Activated B cell treated with CpG ODN at 0.5 μM for 24 hours (primary cell): Measurements from ENCODE around the gene PEA15. TPM values are rescaled to one million over a fixed set of nuclear protein-coding genes. Genes with fewer than 3 reads are reported as not detected.

Source experiments
- ATAC-seq: fragments of 200-7000 bp; cut with Tn5 transposase; one replicate; pipeline ENCODE4 v1.10.0; 2021; ENCODE audit warnings: low read depth, mild to moderate bottlenecking, moderate library complexity
- CTCF ChIA-PET: fragments of 350-600 bp; sonication (Branson Sonifier 250); formaldehyde crosslinking; loops from one replicate; lab custom pipeline; 2021; ENCODE audit warnings: antibody characterized with exemption; lab: Charles Lee
- POLR2A ChIA-PET: fragments of 350-600 bp; sonication (Branson Sonifier 250); formaldehyde crosslinking; loops from one replicate; lab custom pipeline; 2021; ENCODE audit warnings: antibody characterized with exemption; lab: Charles Lee
- DNase-seq: peaks from one replicate; pipeline ENCODE4 v3.0.0; 2022
- H3K27ac Mint-ChIP-seq: one replicate; pipeline ENCODE4 v1.8.0; 2020; ENCODE audit warnings: mixed read lengths
- H3K27me3 Mint-ChIP-seq: one replicate; pipeline ENCODE4 v1.8.0; 2021; ENCODE audit warnings: mixed read lengths
- H3K36me3 Mint-ChIP-seq: one replicate; pipeline ENCODE4 v1.8.0; 2021; ENCODE audit warnings: low read depth, mixed read lengths
- H3K4me1 Mint-ChIP-seq: one replicate; pipeline ENCODE4 v1.8.0; 2021; ENCODE audit warnings: mixed read lengths
- H3K4me3 Mint-ChIP-seq: one replicate; pipeline ENCODE4 v1.8.0; 2020; ENCODE audit warnings: mild to moderate bottlenecking, mixed read lengths
- H3K9me3 Mint-ChIP-seq: one replicate; pipeline ENCODE4 v1.8.0; 2020; ENCODE audit warnings: mixed read lengths
- CTCF ChIP-seq: fragments of 200-600 bp; IDR thresholded peaks from one replicate; pipeline ENCODE4 v1.8.0; 2022; ENCODE audit warnings: antibody characterized with exemption, mild to moderate bottlenecking
- intact Hi-C: fragments of 100-400 bp; cut with micrococcal nuclease; formaldehyde crosslinking; loops from one replicate; pipeline ENCODE4 v1.15.1; 2024
- total RNA-seq: library from RNA; stranded (reverse); gene quantifications from 2 replicates; pipeline ENCODE4 v1.2.3, GENCODE V29; 2022

The PEA15 gene
- total RNA-seq, 1 donor from 2014 or later = 107 TPM

DNA sequence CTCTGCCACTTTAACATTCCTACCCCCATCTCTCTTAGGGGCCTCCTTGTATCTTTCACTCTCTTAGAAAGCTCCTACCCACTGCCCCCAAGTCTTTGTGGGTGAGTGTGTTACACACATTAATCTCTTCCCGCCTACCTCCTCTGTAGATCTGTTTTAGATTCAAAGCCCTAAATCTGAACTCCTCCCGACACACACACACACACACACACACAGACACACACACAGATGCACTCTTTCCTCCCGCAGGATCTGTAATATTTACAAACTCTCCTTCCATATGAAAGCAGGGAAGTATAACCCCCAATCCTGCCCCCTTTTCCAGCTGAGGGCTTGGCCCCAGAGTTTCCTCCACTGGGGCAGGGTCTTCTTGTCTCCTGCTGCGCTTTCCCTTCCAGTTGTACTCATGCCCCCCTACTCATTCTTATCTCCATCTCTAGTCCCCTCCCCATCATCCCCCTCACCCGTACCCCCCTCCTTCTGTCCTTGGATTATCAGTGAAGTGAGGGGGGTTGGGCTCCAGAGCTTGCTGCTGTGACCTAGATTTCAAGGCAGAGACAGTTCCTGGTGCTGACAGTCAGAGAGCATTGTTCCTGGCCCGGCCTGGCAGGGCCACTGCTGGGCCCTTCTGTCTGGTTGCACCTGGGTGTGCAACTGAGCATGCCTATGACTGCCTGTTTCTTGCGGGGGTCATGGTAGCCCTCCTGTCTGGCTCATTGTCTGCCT is 4.3 kb downstream of the PEA15 start:
- ATAC-seq (no peak), DNase-seq (no peak)
- ChIA-PET POLR2A (interaction anchor here (1.0 kb wide), 1 partner anchor 53 kb away, joined by 5 read pairs; the partner anchor contains the start of gene DCAF8), CTCF (interaction anchor here (0.8 to 1.6 kb wide), 3 partner anchors 10 to 43 kb away, joined by 4 to 5 read pairs (median 5); no protein-coding TSS in a partner anchor)
- no peak overlapping the region for H3K4me3 Mint-ChIP-seq
- H3K27me3 Mint-ChIP-seq = no peaks in the 10 kb centered on the region
- intact Hi-C loops = loop anchor here (10.0 kb wide), 1 partner anchor 1495 kb away; the partner anchor contains the start of gene FCRLA
- peak overlapping the region; percentile 30 for H3K27ac Mint-ChIP-seq
- no peak for TF ChIP-seq CTCF
- peaks cover 44% of the 10 kb centered on the region for H3K4me1 Mint-ChIP-seq
- H3K36me3 Mint-ChIP-seq = peaks cover 80% of the 10 kb centered on the region
- H3K9me3 Mint-ChIP-seq = no peaks in the 10 kb centered on the region

GRCh38 chr1:160210561-160210960 is 5.4 kb downstream of the PEA15 start:
- H3K27ac Mint-ChIP-seq = no peak overlapping the region
- CTCF ChIA-PET = no interaction called here
- intact Hi-C loops = no loop called here
- DNase-seq = no peak
- H3K9me3 Mint-ChIP-seq = no peaks in the 10 kb centered on the region
- H3K4me1 Mint-ChIP-seq = peaks cover 40% of the 10 kb centered on the region
- no peak for TF ChIP-seq CTCF
- no peak overlapping the region for H3K4me3 Mint-ChIP-seq
- no peak for ATAC-seq
- POLR2A ChIA-PET = no interaction called here
- peaks cover 91% of the 10 kb centered on the region for H3K36me3 Mint-ChIP-seq
- H3K27me3 Mint-ChIP-seq = no peaks in the 10 kb centered on the region

- TF ChIP-seq CTCF = no peak
- H3K36me3 Mint-ChIP-seq = peaks cover 98% of the 10 kb centered on the region
- no peak overlapping the region for H3K4me3 Mint-ChIP-seq
- intact Hi-C loops = no loop called here
- ChIA-PET CTCF (interaction anchor here (0.9 kb wide), 1 partner anchor 18 kb away, joined by 5 read pairs; no protein-coding TSS in a partner anchor), POLR2A (interaction anchor here (1.1 kb wide), 1 partner anchor 9 kb away, joined by 3 read pairs; no protein-coding TSS in a partner anchor)
- DNase-seq (no peak), ATAC-seq (no peak)
- peaks cover 36% of the 10 kb centered on the region for H3K4me1 Mint-ChIP-seq
- H3K27ac Mint-ChIP-seq = peak overlapping the region; percentile 37
- no peaks in the 10 kb centered on the region for H3K9me3 Mint-ChIP-seq
- H3K27me3 Mint-ChIP-seq = no peaks in the 10 kb centered on the region
Observed at GRCh38 chr1:160211046-160211790, 6.0 kb downstream of the PEA15 start.

GRCh38 chr1:160214481-160215140 is 9.4 kb downstream of the PEA15 start:
- ATAC-seq (no peak), DNase-seq (no peak)
- Mint-ChIP-seq H3K4me3 (no peak overlapping the region), H3K36me3 (peaks cover 96% of the 10 kb centered on the region), H3K4me1 (peaks cover 5% of the 10 kb centered on the region), H3K9me3 (no peaks in the 10 kb centered on the region), H3K27me3 (no peaks in the 10 kb centered on the region), H3K27ac (peak overlapping the region; percentile 10)
- ChIA-PET CTCF (no interaction called here), POLR2A (no interaction called here)
- TF ChIP-seq CTCF = no peak
- intact Hi-C loops = no loop called here
